GM12875 (cell line): Measurements from ENCODE around the gene BACE1-AS.

Experiments used
- H3K4me3 ChIP-seq: one replicate; pipeline ENCODE4 v1.5.1; 2011; ENCODE audit warnings: low read depth, low read length, control low read depth
- CTCF ChIP-seq: IDR thresholded peaks from 2 replicates; pipeline ENCODE4 v1.5.1; 2011; ENCODE audit warnings: low read depth, mild to moderate bottlenecking, control low read depth, inconsistent platforms, low read length, moderate library complexity, borderline replicate concordance; ENCODE audit not compliant: insufficient read depth

The BACE1-AS gene

GRCh38 chr11:117290809-117291396, at the start of gene BACE1-AS:
Gene BACE1-AS, plus strand, starts transcription at chr11:117291346.
- H3K4me3 ChIP-seq, result no peak within 1 kb of the TSS
- no peak for TF ChIP-seq CTCF

- no peak overlapping the region for H3K4me3 ChIP-seq
- TF ChIP-seq CTCF, result no peak
Measured at GRCh38 chr11:117248341-117248740, 42.8 kb upstream of the BACE1-AS start.

- TF ChIP-seq CTCF, result no peak
- no peak overlapping the region for H3K4me3 ChIP-seq
Measured at GRCh38 chr11:117249571-117249970, 41.6 kb upstream of the BACE1-AS start.

GRCh38 chr11:117251506-117251905, 39.6 kb upstream of the BACE1-AS start:
- no peak for TF ChIP-seq CTCF
- H3K4me3 ChIP-seq, result no peak overlapping the region

GRCh38 chr11:117255966-117256365, 35.2 kb upstream of the BACE1-AS start:
- no peak overlapping the region for H3K4me3 ChIP-seq
- no peak for TF ChIP-seq CTCF

GRCh38 chr11:117256573-117256972, 34.6 kb upstream of the BACE1-AS start:
- no peak for TF ChIP-seq CTCF
- no peak overlapping the region for H3K4me3 ChIP-seq

GRCh38 chr11:117258576-117258975, 32.6 kb upstream of the BACE1-AS start:
- H3K4me3 ChIP-seq, result no peak overlapping the region
- no peak for TF ChIP-seq CTCF
